Cardiac fibroblast (primary cell): ENCODE data around the gene LSG1.

Experiments
- DNase-seq, 2 donors: peaks; one replicate each; pipeline versions ENCODE4 v3.0.0 to v3.0.0-alpha.2; 2010; ENCODE audit warnings: low read depth in 2 of 2
- H3K4me3 ChIP-seq, 2 donors: replicated peaks in 1 of 2; 1 replicate in 1 of 2; 2 replicates in 1 of 2; pipeline ENCODE4 v1.5.1; 2011; ENCODE audit warnings: low read depth in 2 of 2, low read length in 2 of 2, mild to moderate bottlenecking in 2 of 2, moderate library complexity in 1 of 2
- CTCF ChIP-seq: IDR thresholded peaks from one replicate; pipeline ENCODE4 v1.5.1; 2011; ENCODE audit warnings: low read depth, mild to moderate bottlenecking, low read length, inconsistent platforms

The LSG1 gene

DNA sequence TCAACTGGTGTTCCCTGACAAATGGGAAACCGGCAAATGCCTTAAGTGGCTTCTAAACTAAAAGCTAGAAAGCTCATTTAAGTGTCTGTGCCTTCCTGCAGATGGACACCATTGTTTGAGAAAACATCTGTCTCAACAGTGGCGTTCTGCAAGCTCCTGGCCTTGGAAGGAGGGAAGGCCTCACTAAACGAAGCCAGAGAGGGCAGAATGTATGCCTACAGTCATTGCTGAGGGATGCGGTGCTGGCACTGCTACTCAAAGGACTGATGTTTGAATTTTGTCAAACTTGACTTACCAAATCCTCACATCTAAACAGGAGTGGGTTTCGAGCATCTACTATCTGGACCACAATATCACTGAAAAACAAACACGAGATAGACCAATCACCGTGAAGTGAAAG is 12.2 kb downstream of the LSG1 start:
- no peak for DNase-seq
- no peak for TF ChIP-seq CTCF
- H3K4me3 ChIP-seq, result no peak overlapping the region

DNA sequence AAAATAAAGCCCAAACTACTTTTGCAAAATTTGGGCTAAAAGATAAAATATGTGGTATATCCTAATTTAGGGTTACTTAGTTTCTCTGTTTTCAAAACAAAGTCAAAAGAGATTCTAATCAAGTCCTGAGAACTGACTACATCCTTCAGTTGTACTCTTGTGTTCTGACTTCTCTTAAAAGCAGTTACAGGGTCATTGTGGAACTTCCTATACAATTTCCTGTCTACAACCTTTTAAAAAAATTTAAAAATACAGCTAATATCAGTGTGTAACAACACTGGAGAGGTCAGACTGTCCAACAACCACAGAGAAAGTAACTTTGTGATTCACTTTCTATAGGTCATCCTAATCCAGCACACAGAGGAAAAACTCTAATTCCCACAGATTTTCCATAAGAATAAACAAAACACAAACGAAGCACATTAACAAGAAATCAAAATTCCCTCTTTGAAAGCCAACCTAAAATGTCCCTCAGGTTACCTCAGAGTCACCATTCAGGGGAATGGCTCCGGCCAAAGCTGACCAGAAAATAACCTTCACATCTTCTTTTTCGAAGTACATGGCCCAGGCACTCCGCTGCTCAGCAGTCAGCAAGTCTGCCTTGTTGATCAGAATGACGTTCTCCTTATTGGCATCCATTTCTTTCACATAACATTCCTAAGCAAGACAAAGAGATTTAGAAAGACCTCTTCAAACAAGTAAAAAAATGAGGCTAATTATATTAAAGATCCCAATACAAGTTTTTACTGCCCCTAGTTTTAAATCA is 13.3 kb downstream of the LSG1 start:
- no peak for TF ChIP-seq CTCF
- no peak overlapping the region for H3K4me3 ChIP-seq
- no peak for DNase-seq

GRCh38 chr3:194657439-194657838 is 14.6 kb downstream of the LSG1 start:
- no peak for TF ChIP-seq CTCF
- no peak overlapping the region for H3K4me3 ChIP-seq
- no peak for DNase-seq

- no peak for DNase-seq
- TF ChIP-seq CTCF, result no peak
- H3K4me3 ChIP-seq, result no peak overlapping the region
Observed at GRCh38 chr3:194654443-194654842, 17.5 kb downstream of the LSG1 start.

DNA sequence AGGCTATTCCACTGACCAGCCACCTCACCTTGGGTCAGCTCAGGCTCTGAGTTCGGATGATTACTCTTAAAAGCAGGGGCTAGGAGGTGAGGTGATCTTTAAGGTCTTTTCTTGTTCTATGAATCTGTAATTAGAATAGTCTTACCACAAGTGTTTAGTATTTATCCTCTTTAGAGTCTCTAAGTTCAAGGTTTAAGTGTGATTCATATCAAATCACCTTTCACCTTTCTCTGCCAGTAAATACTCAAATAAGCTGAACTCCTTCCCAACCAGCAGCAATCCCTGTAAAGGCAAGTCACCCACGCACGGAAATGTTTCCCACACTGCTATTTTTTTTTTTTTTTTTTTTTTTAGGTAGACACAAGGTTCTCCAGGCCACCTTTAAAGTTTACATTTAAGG is 24.2 kb downstream of the LSG1 start:
- DNase-seq, result no peak
- TF ChIP-seq CTCF, result no peak

DNA sequence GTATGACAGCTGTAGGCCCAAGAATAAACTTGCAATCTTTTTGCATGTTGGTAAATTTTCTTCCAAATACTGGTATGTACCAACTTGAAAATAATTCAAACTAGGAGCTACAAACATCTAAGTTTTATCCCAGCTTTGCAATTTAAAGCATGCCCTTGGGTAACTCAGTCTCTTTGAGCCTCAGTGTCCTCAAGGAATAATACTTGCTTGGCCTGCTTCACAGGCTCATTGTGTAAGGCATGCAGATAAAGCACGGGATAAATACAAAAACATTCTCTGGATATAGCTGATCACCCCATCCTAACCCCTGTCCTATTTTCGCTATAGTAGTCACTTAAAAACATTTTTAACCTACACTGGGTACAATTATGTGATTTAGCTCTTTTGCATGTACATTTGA is 29.2 kb downstream of the LSG1 start:
- H3K4me3 ChIP-seq, result no peak overlapping the region
- DNase-seq, result no peak
- TF ChIP-seq CTCF, result no peak

More for the DNA sequence above, 24.2 kb downstream of the LSG1 start:
- no peak overlapping the region for H3K4me3 ChIP-seq

GRCh38 chr3:194640829-194641228 is 31.2 kb downstream of the LSG1 start:
- no peak overlapping the region for H3K4me3 ChIP-seq
- TF ChIP-seq CTCF, result peak; percentile 38
- DNase-seq, result peak; percentile 37 to 60
